B cell (primary cell): Measurements from ENCODE around the gene MOB3A. TPM values are rescaled to one million over a fixed set of nuclear protein-coding genes. Genes with fewer than 3 reads are reported as not detected.

Source experiments
- ATAC-seq: fragments of 200-7000 bp; cut with Tn5 transposase; one replicate; pipeline ENCODE4 v1.10.0; 2021; ENCODE audit warnings: low read depth, mild to moderate bottlenecking, moderate number of reproducible peaks, moderate library complexity
- CTCF ChIA-PET: fragments of 350-600 bp; sonication (Branson Sonifier 250); formaldehyde crosslinking; loops from one replicate; lab custom pipeline; 2021; ENCODE audit warnings: antibody characterized with exemption, inconsistent platforms; lab: Charles Lee
- POLR2A ChIA-PET: fragments of 350-600 bp; sonication (Branson Sonifier 250); formaldehyde crosslinking; loops from one replicate; lab custom pipeline; 2021; ENCODE audit warnings: antibody characterized with exemption; lab: Charles Lee
- DNase-seq: peaks from one replicate; pipeline ENCODE4 v3.0.0; 2013
- H2AFZ ChIP-seq: 2 replicates; pipeline ENCODE4 v1.6.1; 2012; ENCODE audit warnings: mild to moderate bottlenecking, low read depth, low read length; ENCODE audit not compliant: insufficient read depth, poor library complexity, severe bottlenecking
- H3K27ac ChIP-seq, 2 donors: 1 replicate in 1 of 2; 2 replicates in 1 of 2; pipeline ENCODE4 v1.5.1; 2012 to 2013; ENCODE audit warnings: low read length in 2 of 2, mild to moderate bottlenecking in 2 of 2, moderate library complexity in 1 of 2
- H3K27me3 ChIP-seq, 4 experiments: fragments of 200-600 bp in 1 of 4; sonication (generic) in 1 of 4; replicated peaks in 1 of 4; 1 replicate in 2 of 4; 2 replicates in 2 of 4; pipeline versions ENCODE4 v1.6.1 to v1.7.0; 2013 to 2016; ENCODE audit warnings: low read length in 3 of 4, mild to moderate bottlenecking in 2 of 4, mixed read lengths in 1 of 4, moderate library complexity in 1 of 4; ENCODE audit not compliant: insufficient read depth in 4 of 4, control insufficient read depth in 3 of 4; ENCODE audit errors: control extremely low read depth in 1 of 4
- H3K36me3 ChIP-seq, 2 experiments: replicated peaks in 1 of 2; 1 replicate in 1 of 2; 2 replicates in 1 of 2; pipeline versions ENCODE4 v1.6.1 to v1.7.1; 2013; ENCODE audit warnings: low read length in 1 of 2; ENCODE audit not compliant: insufficient read depth in 2 of 2, control insufficient read depth in 1 of 2; ENCODE audit errors: control extremely low read depth in 1 of 2, extremely low read depth in 1 of 2
- H3K4me1 ChIP-seq, 2 donors: fragments of 200-600 bp in 1 of 2; sonication (generic) in 1 of 2; 1 replicate in 1 of 2; 2 replicates in 1 of 2; pipeline versions ENCODE4 v1.5.1 to v1.6.1; 2013 to 2017; ENCODE audit warnings: low read length in 2 of 2; ENCODE audit not compliant: control insufficient read depth in 2 of 2, insufficient read depth in 2 of 2
- H3K4me2 ChIP-seq: replicated peaks from 2 replicates; pipeline ENCODE3; 2012; ENCODE audit warnings: mild to moderate bottlenecking, low read depth, low read length; ENCODE audit not compliant: poor library complexity, severe bottlenecking
- H3K4me3 ChIP-seq, 5 experiments: fragments of 200-600 bp in 1 of 5; sonication (generic) in 1 of 5; 1 replicate in 3 of 5; 2 replicates in 2 of 5; pipeline versions ENCODE4 v1.5.1 to v1.7.0; 2011 to 2016; ENCODE audit warnings: low read length in 4 of 5, mild to moderate bottlenecking in 4 of 5, low read depth in 2 of 5, control low read depth in 1 of 5, moderate library complexity in 1 of 5; ENCODE audit not compliant: insufficient read depth in 1 of 5; ENCODE audit errors: control extremely low read depth in 1 of 5, extremely low read depth in 1 of 5
- H3K79me2 ChIP-seq: fragments of 200-600 bp; sonication (generic); one replicate; pipeline ENCODE4 v1.6.0; 2016; ENCODE audit warnings: low read length; ENCODE audit not compliant: control insufficient read depth, insufficient read depth
- H3K9ac ChIP-seq: fragments of 200-600 bp; sonication (generic); 2 replicates; pipeline ENCODE4 v1.6.1; 2017; ENCODE audit warnings: mild to moderate bottlenecking, low read length, moderate library complexity
- H3K9me3 ChIP-seq, 3 donors: one replicate each; pipeline versions ENCODE4 v1.6.1 to v1.7.1; 2013; ENCODE audit warnings: low read length in 2 of 3; ENCODE audit not compliant: control insufficient read depth in 2 of 3, insufficient read depth in 1 of 3; ENCODE audit errors: control extremely low read depth in 1 of 3
- H4K20me1 ChIP-seq: 2 replicates; pipeline ENCODE4 v1.6.0; 2012; ENCODE audit warnings: mild to moderate bottlenecking, low read length; ENCODE audit not compliant: insufficient read depth, control insufficient read depth, poor library complexity, severe bottlenecking
- H3K27ac Mint-ChIP-seq: one replicate; pipeline ENCODE4 v1.8.0; 2021; ENCODE audit warnings: mixed read lengths
- H3K27me3 Mint-ChIP-seq: one replicate; pipeline ENCODE4 v1.8.0; 2021; ENCODE audit warnings: mixed read lengths
- H3K4me1 Mint-ChIP-seq: one replicate; pipeline ENCODE4 v1.8.0; 2021; ENCODE audit warnings: mixed read lengths
- H3K4me3 Mint-ChIP-seq: one replicate; pipeline ENCODE4 v1.8.0; 2021; ENCODE audit warnings: mixed read lengths
- H3K9me3 Mint-ChIP-seq: one replicate; pipeline ENCODE4 v1.8.0; 2022; ENCODE audit warnings: mixed read lengths; ENCODE audit not compliant: insufficient read depth
- EZH2 ChIP-seq: IDR thresholded peaks from 2 replicates; pipeline ENCODE4 v1.6.1; 2012; ENCODE audit warnings: borderline replicate concordance, low read depth, mild to moderate bottlenecking, moderate library complexity, low read length; ENCODE audit not compliant: insufficient read depth, poor library complexity, severe bottlenecking
- WGBS: methylation state at CpG from one replicate; pipeline ENCODE4 v1.1.5; 2013; ENCODE audit warnings: missing lambda C conversion rate; ENCODE audit not compliant: insufficient coverage; 5-methylcytosine and 5-hydroxymethylcytosine counted together
- intact Hi-C: fragments of 100-400 bp; cut with micrococcal nuclease; formaldehyde crosslinking; loops from one replicate; pipeline ENCODE4 v1.10.0; 2022
- polyA plus RNA-seq: library from polyadenylated mRNA; depleted of rRNA; stranded (reverse); fragments of >200 nt; gene quantifications from 2 replicates; pipeline ENCODE4 v1.2.3, GENCODE V29; 2012
- total RNA-seq, 2 donors: library from RNA; stranded (reverse); fragments of 120-200 nt in 1 of 2; gene quantifications; 1 replicate in 1 of 2; 2 replicates in 1 of 2; pipeline versions ENCODE4 v1.2.3 to v1.2.4, GENCODE V29; 2013 to 2022
- TF ChIP-seq, protein P1 (sequence below): fragments of 200-600 bp; IDR thresholded peaks from one replicate; pipeline ENCODE4 v1.8.0; 2022; ENCODE audit warnings: antibody characterized with exemption, mild to moderate bottlenecking

MOB3A gene
- total and polyA plus RNA-seq, 2 donors (not counting 1 experiment from before 2014, with no cell fraction given): 190 to 228 TPM

DNA sequence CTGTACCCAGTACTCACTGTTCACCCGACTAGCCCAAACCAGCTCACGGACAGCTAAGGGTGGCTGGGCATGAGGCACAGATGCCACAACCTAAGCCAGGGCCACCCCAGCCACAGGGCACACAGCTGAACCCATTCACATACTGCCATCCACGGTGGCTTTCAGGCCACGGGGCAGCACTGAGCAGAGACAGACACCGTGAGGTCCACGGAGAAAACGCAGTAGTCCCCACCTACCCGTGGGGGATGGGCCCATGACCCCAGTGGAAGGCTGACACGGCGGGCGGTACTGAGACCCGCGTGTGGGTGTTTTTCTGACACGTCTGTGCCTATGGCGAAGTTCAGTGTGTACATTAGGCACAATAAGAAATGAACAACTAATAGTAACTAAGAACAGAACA, 26.1 kb upstream of the MOB3A start:
- Histone ChIP-seq H3K79me2 (peaks cover 28% of the 10 kb centered on the region), H3K27me3 (no peaks in the 10 kb centered on the region), H3K9me3 (no peaks in the 10 kb centered on the region), H4K20me1 (peaks cover 49% of the 10 kb centered on the region), H2AFZ (no peak overlapping the region), H3K36me3 (peaks cover 0 to 74% of the 10 kb centered on the region in 2 experiments), H3K4me1 (no peaks in the 10 kb centered on the region), H3K9ac (no peak overlapping the region), H3K4me2 (no peak overlapping the region), H3K4me3 (no peak overlapping the region), H3K27ac (no peak overlapping the region)
- ChIA-PET POLR2A (no interaction called here), CTCF (no interaction called here)
- no peak for DNase-seq
- H3K27me3 Mint-ChIP-seq: no peaks in the 10 kb centered on the region
- no peak overlapping the region for H3K27ac Mint-ChIP-seq
- intact Hi-C loops: no loop called here
- WGBS: 100% methylated on average over 8 of the region's 15 CpGs
- no peak overlapping the region for H3K4me3 Mint-ChIP-seq
- TF ChIP-seq, protein P1, sequence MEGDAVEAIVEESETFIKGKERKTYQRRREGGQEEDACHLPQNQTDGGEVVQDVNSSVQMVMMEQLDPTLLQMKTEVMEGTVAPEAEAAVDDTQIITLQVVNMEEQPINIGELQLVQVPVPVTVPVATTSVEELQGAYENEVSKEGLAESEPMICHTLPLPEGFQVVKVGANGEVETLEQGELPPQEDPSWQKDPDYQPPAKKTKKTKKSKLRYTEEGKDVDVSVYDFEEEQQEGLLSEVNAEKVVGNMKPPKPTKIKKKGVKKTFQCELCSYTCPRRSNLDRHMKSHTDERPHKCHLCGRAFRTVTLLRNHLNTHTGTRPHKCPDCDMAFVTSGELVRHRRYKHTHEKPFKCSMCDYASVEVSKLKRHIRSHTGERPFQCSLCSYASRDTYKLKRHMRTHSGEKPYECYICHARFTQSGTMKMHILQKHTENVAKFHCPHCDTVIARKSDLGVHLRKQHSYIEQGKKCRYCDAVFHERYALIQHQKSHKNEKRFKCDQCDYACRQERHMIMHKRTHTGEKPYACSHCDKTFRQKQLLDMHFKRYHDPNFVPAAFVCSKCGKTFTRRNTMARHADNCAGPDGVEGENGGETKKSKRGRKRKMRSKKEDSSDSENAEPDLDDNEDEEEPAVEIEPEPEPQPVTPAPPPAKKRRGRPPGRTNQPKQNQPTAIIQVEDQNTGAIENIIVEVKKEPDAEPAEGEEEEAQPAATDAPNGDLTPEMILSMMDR: no peak
- TF ChIP-seq EZH2: no peak
- no peaks in the 10 kb centered on the region for H3K4me1 Mint-ChIP-seq
- ATAC-seq: no peak
- H3K9me3 Mint-ChIP-seq: no peaks in the 10 kb centered on the region

DNA sequence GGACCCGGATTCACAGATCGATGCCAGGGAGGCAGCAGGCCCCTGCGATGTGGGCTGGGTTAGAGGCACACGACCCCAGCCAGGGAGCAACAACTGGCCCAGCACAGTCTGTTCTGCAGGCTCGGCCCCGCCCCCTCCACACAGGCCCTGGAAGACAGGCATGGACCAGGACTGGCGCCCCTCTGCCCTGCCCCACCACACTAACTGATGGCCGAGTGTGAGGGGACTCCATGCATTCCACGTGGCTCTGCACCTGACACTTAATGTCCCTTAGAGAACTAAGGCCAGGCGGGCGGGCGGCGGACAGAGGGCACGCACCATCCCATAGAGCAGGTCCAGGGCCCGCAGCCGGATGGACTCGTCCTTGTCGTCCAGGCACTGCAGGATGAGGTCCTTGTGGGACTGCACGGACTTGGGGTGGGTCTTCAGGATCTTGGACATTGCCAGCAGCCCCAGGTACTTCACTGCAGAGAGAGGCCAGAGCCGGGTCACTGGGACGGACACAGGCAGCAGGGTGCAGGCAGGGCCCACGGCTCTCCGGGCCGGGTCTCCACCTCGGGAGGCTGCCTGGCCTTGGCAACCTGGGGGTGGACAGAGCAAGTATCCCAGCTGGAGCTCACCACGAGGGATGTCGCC, 25.4 kb upstream of the MOB3A start:
- H4K20me1 ChIP-seq: peaks cover 50% of the 10 kb centered on the region
- H3K27ac ChIP-seq: no peak overlapping the region
- Mint-ChIP-seq H3K27ac (no peak overlapping the region), H3K27me3 (no peaks in the 10 kb centered on the region), H3K4me1 (no peaks in the 10 kb centered on the region), H3K9me3 (no peaks in the 10 kb centered on the region), H3K4me3 (no peak overlapping the region)
- H3K27me3 ChIP-seq: no peaks in the 10 kb centered on the region
- H3K36me3 ChIP-seq: peaks cover 0 to 75% of the 10 kb centered on the region in 2 experiments
- H3K9ac ChIP-seq: no peak overlapping the region
- no peak for DNase-seq
- H3K9me3 ChIP-seq: no peaks in the 10 kb centered on the region
- no peak overlapping the region for H2AFZ ChIP-seq
- WGBS: 98% methylated on average over 27 of the region's 27 CpGs
- CTCF ChIA-PET: no interaction called here
- no peak overlapping the region for H3K4me3 ChIP-seq
- intact Hi-C loops: no loop called here
- H3K4me2 ChIP-seq: no peak overlapping the region
- H3K4me1 ChIP-seq: no peaks in the 10 kb centered on the region
- TF ChIP-seq EZH2: no peak
- TF ChIP-seq, protein P1: no peak
- ATAC-seq: no peak
- peaks cover 33% of the 10 kb centered on the region for H3K79me2 ChIP-seq
- POLR2A ChIA-PET: no interaction called here
